GM12891 (cell line): ENCODE measurements around the gene UPK3B. TPM values are rescaled to one million over a fixed set of nuclear protein-coding genes. Genes with fewer than 3 reads are reported as not detected.
"Not testable (repeated sequence)": the region's sequence is repeated elsewhere in the genome, so short reads cannot be mapped to it uniquely, and the experiment has no call there.

Experiments used
- DNase-seq: peaks from one replicate; pipeline ENCODE4 v3.0.0; 2011; ENCODE audit warnings: low spot score; ENCODE audit not compliant: insufficient read length
- FAIRE-seq: peaks from 2 replicates; lab custom pipeline; 2011; peaks lifted over from hg19 to GRCh38; lab: Jason Lieb, UNC
- PAX5 ChIP-seq: IDR thresholded peaks from 2 replicates; pipeline ENCODE4 v1.6.1; 2011; ENCODE audit warnings: low read length, moderate library complexity, mild to moderate bottlenecking; ENCODE audit not compliant: insufficient read depth, severe bottlenecking
- POLR2A ChIP-seq: IDR thresholded peaks from 2 replicates; pipeline ENCODE4 v1.6.1; 2011; ENCODE audit warnings: low read depth, low read length, control low read depth
- POLR2AphosphoS5 ChIP-seq: IDR thresholded peaks from 2 replicates; pipeline ENCODE4 v1.6.1; 2011; ENCODE audit warnings: low read depth, low read length, control low read depth
- POU2F2 ChIP-seq: IDR thresholded peaks from 2 replicates; pipeline ENCODE4 v1.6.1; 2011; ENCODE audit warnings: low read depth, mild to moderate bottlenecking, control low read depth, low read length, moderate library complexity
- SPI1 ChIP-seq: IDR thresholded peaks from 2 replicates; pipeline ENCODE4 v1.6.1; 2011; ENCODE audit warnings: low read depth, low read length, control low read depth
- TAF1 ChIP-seq: IDR thresholded peaks from 2 replicates; pipeline ENCODE4 v1.6.1; 2011; ENCODE audit warnings: low read depth, low read length, control low read depth
- polyA plus RNA-seq: library from polyadenylated mRNA; unstranded; fragments of >200 nt; gene quantifications from one replicate; pipeline ENCODE4 v1.2.1, GENCODE V29; 2012; ENCODE audit warnings: low read depth, missing spikeins, inconsistent platforms; ENCODE audit not compliant: missing spikeins

The UPK3B gene
- polyA plus RNA-seq: not detected

GRCh38 chr7:76509931-76510877, at the start of gene UPK3B:
TSS of gene UPK3B (plus strand) at chr7:76510552. CDS start at chr7:76510653, 101 bp downstream.
- no peak for TF ChIP-seq PAX5
- TF ChIP-seq POU2F2: no peak
- TF ChIP-seq SPI1: no peak
- TF ChIP-seq POLR2AphosphoS5: no peak
- no peak for TF ChIP-seq TAF1
- no peak for TF ChIP-seq POLR2A
- FAIRE-seq: no peak
- no peak for DNase-seq

DNA sequence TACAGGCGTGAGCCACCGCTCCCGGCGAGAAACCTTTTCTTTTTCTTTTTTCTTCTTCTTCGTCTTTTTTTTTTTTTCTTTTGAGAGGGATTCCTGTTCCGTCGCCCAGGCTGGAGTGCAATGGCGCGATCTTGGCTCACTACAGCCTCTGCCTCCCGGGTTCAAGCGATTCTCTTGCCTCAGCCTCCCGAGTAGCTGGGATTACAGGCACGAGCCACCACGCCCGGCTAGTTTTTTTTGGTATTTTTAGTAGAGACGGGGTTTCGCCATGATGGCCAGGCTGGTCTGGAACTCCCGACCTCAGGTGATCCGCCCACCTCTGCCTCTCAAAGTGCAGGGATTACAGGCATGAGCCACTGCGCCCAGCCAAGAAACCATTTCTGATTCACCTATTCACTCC, 49.6 kb upstream of the UPK3B start:
- DNase-seq, FAIRE-seq: not testable (repeated sequence)

DNA sequence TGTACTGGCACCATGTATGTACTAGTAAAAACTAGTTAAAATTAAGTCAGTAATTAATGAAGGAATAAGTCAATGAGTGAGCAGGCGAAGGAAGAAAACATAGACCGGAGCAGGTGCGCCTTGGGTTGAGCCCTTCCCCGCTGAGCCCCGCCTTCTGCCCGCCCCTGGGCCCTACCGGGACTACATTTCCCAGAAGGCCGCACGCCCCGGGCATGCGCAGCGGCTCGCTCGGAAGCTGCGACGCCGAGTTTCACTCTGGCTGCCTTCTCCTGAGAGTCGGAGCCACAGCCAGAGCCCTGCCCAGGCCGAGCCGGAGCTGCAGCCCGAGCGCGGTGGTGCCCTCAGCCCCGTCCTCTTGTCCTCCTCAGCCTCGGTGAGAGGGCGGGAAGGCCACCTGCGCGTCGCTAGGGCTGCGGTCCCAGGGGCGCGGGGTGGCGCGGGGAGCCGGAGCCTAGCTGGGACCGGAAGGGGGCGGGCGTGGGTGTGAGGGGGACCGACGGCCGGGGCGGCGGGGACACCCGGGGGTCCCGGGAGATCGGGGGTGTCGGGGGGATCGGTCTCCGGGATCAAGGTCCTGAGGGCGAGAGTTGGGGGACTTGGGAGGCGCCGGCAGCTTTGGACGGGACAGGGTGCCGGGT, 48.8 kb upstream of the UPK3B start, which contains the start of gene DTX2:
DTX2 (plus strand) TSS at position 246 of the 638 bp plus-strand sequence. CDS start 18,801 bp downstream, outside the sequence.
- not testable (repeated sequence) for DNase-seq
- peak; percentile 85 for FAIRE-seq

GRCh38 chr7:76462271-76462882, 48.0 kb upstream of the UPK3B start:
- not testable (repeated sequence) for DNase-seq, FAIRE-seq

GRCh38 chr7:76464959-76465358, 45.4 kb upstream of the UPK3B start:
- FAIRE-seq, DNase-seq: not testable (repeated sequence)

- FAIRE-seq, DNase-seq: not testable (repeated sequence)
Measured at GRCh38 chr7:76465950-76466349, 44.4 kb upstream of the UPK3B start.

DNA sequence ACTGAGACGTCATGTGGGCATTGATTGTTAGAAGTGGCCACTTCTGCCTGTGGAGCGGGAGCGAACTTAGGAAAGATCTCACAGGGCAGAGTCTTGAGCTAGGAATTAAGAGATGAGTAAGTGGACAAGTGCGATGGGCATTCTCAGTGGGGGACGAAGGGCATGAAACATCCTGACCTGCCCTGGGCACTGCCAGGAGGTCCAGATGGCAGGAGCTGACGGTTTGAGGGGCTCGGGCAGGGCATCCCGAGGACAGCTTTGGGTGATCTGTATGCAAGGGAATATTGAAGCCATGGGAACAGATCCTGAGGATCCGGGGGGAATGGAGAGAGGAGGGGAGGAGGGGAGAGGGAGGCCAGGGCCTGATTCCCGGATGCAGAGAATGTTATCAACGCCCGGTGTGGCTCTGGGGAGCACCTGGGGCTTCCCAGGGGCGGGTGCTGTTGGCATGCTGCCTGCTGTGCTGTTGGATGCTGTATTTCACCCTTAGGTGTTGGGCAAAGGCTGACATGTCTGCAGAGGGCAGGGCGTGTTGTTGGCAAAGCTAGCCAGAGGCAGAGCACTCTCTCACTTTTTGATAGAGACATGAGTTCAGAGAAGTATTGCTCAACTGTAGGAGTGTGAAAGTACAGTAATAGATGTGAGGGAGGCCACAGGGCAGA, 42.5 kb upstream of the UPK3B start:
- FAIRE-seq, DNase-seq: not testable (repeated sequence)

GRCh38 chr7:76471556-76472221, 38.7 kb upstream of the UPK3B start:
- FAIRE-seq, DNase-seq: not testable (repeated sequence)

- not testable (repeated sequence) for DNase-seq, FAIRE-seq
Measured at GRCh38 chr7:76473097-76473496, 37.3 kb upstream of the UPK3B start.

- FAIRE-seq, DNase-seq: not testable (repeated sequence)
Measured at GRCh38 chr7:76476280-76476679, 34.1 kb upstream of the UPK3B start.

DNA sequence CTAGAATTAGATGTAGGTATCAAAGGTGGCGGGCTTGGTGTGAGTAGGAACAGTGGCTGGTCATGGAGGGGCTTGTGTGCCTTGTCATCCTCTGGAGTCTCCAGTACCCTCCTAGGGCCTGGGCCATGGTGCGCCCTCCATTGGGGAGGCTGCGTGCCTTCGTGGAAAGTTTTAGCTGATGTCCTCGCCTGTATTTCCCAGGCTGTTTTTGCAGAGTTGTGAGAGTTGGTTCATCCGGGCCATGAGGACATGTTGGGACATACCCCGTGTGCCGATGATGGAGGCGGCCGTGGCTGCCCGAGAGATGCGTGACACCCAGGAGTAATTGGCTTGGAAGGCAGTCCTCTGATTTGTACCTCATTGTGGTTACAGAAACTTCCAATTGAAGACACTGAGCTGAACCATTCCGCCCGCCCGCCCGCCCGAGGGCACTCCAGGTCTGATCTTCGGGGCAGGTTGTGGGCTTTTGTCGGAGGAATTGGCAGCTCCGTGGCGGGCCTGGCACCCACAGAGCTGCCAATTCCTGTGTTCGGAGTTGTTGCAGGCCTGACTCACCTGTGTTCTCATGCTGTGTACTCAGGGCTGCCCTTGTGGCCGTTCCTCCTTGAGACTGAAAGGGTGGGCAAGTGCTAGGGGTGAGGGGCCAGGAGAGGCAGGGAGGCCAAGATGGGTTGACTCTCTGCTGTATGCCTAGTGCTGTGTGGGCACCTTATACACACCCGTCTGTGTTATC, 33.4 kb upstream of the UPK3B start:
- DNase-seq, FAIRE-seq: not testable (repeated sequence)

DNA sequence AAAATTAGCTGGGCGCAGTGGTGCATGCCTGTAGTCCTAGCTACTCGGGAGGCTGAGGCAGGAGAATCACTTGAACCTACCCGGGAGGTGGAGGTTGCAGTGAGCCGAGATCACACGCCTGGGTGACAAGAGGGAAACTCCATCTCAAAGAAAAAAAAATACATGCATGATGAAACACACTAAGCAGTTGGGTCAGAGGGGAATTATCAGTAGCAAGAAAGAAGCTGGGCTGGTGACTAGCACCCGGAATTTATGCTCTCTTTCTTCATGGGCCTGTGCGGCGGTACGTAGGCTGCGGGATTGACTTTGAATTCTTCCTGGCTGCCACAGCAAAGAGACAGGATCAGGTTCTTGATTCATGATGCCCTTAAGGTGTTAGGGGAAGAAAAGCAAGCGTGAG, 30.7 kb upstream of the UPK3B start:
- FAIRE-seq, DNase-seq: not testable (repeated sequence)

GRCh38 chr7:76480403-76481253, 29.7 kb upstream of the UPK3B start:
- FAIRE-seq: peak; percentile 69
- not testable (repeated sequence) for DNase-seq

DNA sequence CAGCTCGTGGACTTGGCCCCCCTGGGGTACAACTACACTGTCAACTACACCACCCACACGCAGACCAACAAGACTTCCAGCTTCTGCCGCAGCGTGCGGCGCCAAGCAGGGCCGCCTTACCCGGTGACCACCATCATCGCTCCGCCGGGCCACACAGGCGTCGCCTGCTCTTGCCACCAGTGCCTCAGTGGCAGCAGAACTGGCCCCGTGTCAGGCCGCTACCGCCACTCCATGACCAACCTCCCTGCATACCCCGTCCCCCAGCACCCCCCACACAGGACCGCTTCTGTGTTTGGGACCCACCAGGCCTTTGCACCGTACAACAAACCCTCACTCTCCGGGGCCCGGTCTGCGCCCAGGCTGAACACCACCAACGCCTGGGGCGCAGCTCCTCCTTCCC, 27.7 kb upstream of the UPK3B start:
- not testable (repeated sequence) for DNase-seq, FAIRE-seq

DNA sequence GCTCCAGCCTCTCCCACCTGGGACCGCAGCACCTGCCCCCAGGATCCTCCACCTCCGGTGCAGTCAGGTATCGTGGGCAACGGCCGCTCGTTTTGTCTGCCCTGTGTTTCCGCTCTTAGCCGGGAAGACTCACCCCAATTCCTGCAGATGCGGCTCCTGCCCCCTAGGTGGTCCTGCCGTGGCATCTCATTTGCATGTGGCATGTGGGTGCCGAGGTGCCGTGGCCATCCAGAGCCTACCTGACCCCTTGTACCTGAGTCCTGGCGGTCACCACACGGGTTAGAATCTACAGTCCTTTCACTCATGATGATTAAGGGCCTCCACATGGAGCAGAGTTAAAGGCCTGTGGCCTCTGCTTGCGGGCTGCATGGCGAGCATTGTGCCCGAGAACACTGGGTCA, 27.3 kb upstream of the UPK3B start:
- FAIRE-seq, DNase-seq: not testable (repeated sequence)
